ENCODE measurements around the gene GATB.

The GATB gene

GRCh38 chr4:151690164-151690870 lies 70.5 kb downstream of the GATB start:
- no peak overlapping the region for H3K4me3 ChIP-seq (ENCODE audit: low read depth, low read length, poor library complexity, severe bottlenecking)
- no peaks in the 10 kb centered on the region for H3K4me1 ChIP-seq (ENCODE audit: insufficient read depth, low read length, severe bottlenecking)
- H3F3A ChIP-seq (ENCODE audit: insufficient read depth, low read length), result no peaks in the 10 kb centered on the region
- no peak overlapping the region for H3K27ac ChIP-seq (ENCODE audit: low read depth, low read length, poor library complexity, severe bottlenecking)
- TF ChIP-seq CTCF (IDR thresholded peaks at IDR 0.05; ENCODE audit: low read length) (no peak), EZH2 (IDR thresholded peaks at IDR 0.05; ENCODE audit: borderline replicate concordance, low read length) (no peak)
- no peak overlapping the region for H3K9ac ChIP-seq (ENCODE audit: low read length)
- H3K9me2 ChIP-seq (ENCODE audit: low read depth, low read length), result no peaks in the 10 kb centered on the region
- H2AFZ ChIP-seq (ENCODE audit: low read length), result no peak overlapping the region
- no peaks in the 10 kb centered on the region for H4K20me1 ChIP-seq (ENCODE audit: insufficient read depth, low read length)
- no peak overlapping the region for H3K4me2 ChIP-seq (ENCODE audit: low read length)
- no peaks in the 10 kb centered on the region for H3K79me2 ChIP-seq (ENCODE audit: insufficient read depth, low read length)
- no peaks in the 10 kb centered on the region for H3K36me3 ChIP-seq (ENCODE audit: insufficient read depth, low read length)
- no peaks in the 10 kb centered on the region for H3K9me3 ChIP-seq (ENCODE audit: low read length)
- H3K27me3 ChIP-seq (ENCODE audit: insufficient read depth, low read length), result no peaks in the 10 kb centered on the region

GRCh38 chr4:151689211-151689991 lies 71.4 kb downstream of the GATB start:
- no peaks in the 10 kb centered on the region for H3K27me3 ChIP-seq (ENCODE audit: insufficient read depth, low read length)
- H2AFZ ChIP-seq (ENCODE audit: low read length), result no peak overlapping the region
- no peaks in the 10 kb centered on the region for H3K36me3 ChIP-seq (ENCODE audit: insufficient read depth, low read length)
- H3K9me2 ChIP-seq (ENCODE audit: low read depth, low read length), result no peaks in the 10 kb centered on the region
- no peaks in the 10 kb centered on the region for H3K4me1 ChIP-seq (ENCODE audit: insufficient read depth, low read length, severe bottlenecking)
- no peaks in the 10 kb centered on the region for H3K79me2 ChIP-seq (ENCODE audit: insufficient read depth, low read length)
- no peak overlapping the region for H3K9ac ChIP-seq (ENCODE audit: low read length)
- no peaks in the 10 kb centered on the region for H3F3A ChIP-seq (ENCODE audit: insufficient read depth, low read length)
- no peaks in the 10 kb centered on the region for H3K9me3 ChIP-seq (ENCODE audit: low read length)
- H3K4me3 ChIP-seq (ENCODE audit: low read depth, low read length, poor library complexity, severe bottlenecking), result no peak overlapping the region
- H3K27ac ChIP-seq (ENCODE audit: low read depth, low read length, poor library complexity, severe bottlenecking), result no peak overlapping the region
- no peaks in the 10 kb centered on the region for H4K20me1 ChIP-seq (ENCODE audit: insufficient read depth, low read length)
- H3K4me2 ChIP-seq (ENCODE audit: low read length), result no peak overlapping the region
- TF ChIP-seq EZH2 (IDR thresholded peaks at IDR 0.05; ENCODE audit: borderline replicate concordance, low read length) (no peak), CTCF (IDR thresholded peaks at IDR 0.05; ENCODE audit: low read length) (no peak)

- no peaks in the 10 kb centered on the region for H4K20me1 ChIP-seq (ENCODE audit: insufficient read depth, low read length)
- no peaks in the 10 kb centered on the region for H3F3A ChIP-seq (ENCODE audit: insufficient read depth, low read length)
- no peak overlapping the region for H3K4me3 ChIP-seq (ENCODE audit: low read depth, low read length, poor library complexity, severe bottlenecking)
- H2AFZ ChIP-seq (ENCODE audit: low read length), result no peak overlapping the region
- no peaks in the 10 kb centered on the region for H3K79me2 ChIP-seq (ENCODE audit: insufficient read depth, low read length)
- no peaks in the 10 kb centered on the region for H3K9me3 ChIP-seq (ENCODE audit: low read length)
- H3K36me3 ChIP-seq (ENCODE audit: insufficient read depth, low read length), result no peaks in the 10 kb centered on the region
- TF ChIP-seq EZH2 (IDR thresholded peaks at IDR 0.05; ENCODE audit: borderline replicate concordance, low read length) (no peak), CTCF (IDR thresholded peaks at IDR 0.05; ENCODE audit: low read length) (no peak)
- H3K9ac ChIP-seq (ENCODE audit: low read length), result no peak overlapping the region
- no peaks in the 10 kb centered on the region for H3K4me1 ChIP-seq (ENCODE audit: insufficient read depth, low read length, severe bottlenecking)
- no peak overlapping the region for H3K4me2 ChIP-seq (ENCODE audit: low read length)
- no peaks in the 10 kb centered on the region for H3K9me2 ChIP-seq (ENCODE audit: low read depth, low read length)
- H3K27me3 ChIP-seq (ENCODE audit: insufficient read depth, low read length), result no peaks in the 10 kb centered on the region
- no peak overlapping the region for H3K27ac ChIP-seq (ENCODE audit: low read depth, low read length, poor library complexity, severe bottlenecking)
Observed at GRCh38 chr4:151688785-151689043, 72.1 kb downstream of the GATB start.
